HCT116 (cell line): ENCODE results near the gene HNRNPH1. TPM values are rescaled to one million over a fixed set of nuclear protein-coding genes. Genes with fewer than 3 reads are reported as not detected.

Experiments
- ATAC-seq: fragments of 200-7000 bp; cut with Tn5 transposase; 2 replicates; pipeline ENCODE4 v1.9.1; 2020; ENCODE audit warnings: mild to moderate bottlenecking, moderate library complexity
- BruUV-seq: library from RNA; stranded (reverse); fragments of 400-500 nt; replicated peaks from 2 replicates; lab custom pipeline; 2021; lab: Mats Ljungman, UMichigan
- CTCF ChIA-PET: fragments of 300-600 bp; sonication (Branson Sonifier 250); formaldehyde crosslinking; loops from one replicate; lab custom pipeline; 2021; ENCODE audit warnings: antibody characterized with exemption; lab: Charles Lee
- POLR2A ChIA-PET: fragments of 300-600, 350-600 bp; sonication (Branson Sonifier 250); formaldehyde crosslinking; loops from one replicate; lab custom pipeline; 2021; ENCODE audit warnings: antibody characterized with exemption; lab: Charles Lee
- RAD21 ChIA-PET, 2 experiments: fragments of 300-600 bp; sonication (Branson Sonifier 250); formaldehyde crosslinking; loops; one replicate each; lab custom pipeline; 2023; ENCODE audit warnings: low total read pairs in 2 of 2; ENCODE audit not compliant: uncharacterized antibody in 2 of 2, unreplicated experiment in 2 of 2, low non-redundant PET in 1 of 2; lab: Charles Lee
- DNase-seq: peaks from one replicate; pipeline ENCODE4 v3.0.0-alpha.2; 2010; ENCODE audit warnings: low read depth, low spot score
- H2AFZ ChIP-seq: fragments of 200-600 bp; shearing (Covaris generic), sonication (generic); 2 replicates; pipeline ENCODE4 v1.6.1; 2017; ENCODE audit warnings: low read depth, mixed run types, mixed read lengths, antibody characterized with exemption, low read length; ENCODE audit not compliant: poor library complexity, severe bottlenecking
- H3K27ac ChIP-seq: 2 replicates; pipeline ENCODE4 v1.5.1; 2012; ENCODE audit warnings: low read depth, low read length
- H3K27me3 ChIP-seq: fragments of 200-600 bp; sonication (generic); 2 replicates; pipeline ENCODE4 v1.6.1; 2016; ENCODE audit warnings: mixed run types, low read length, mixed read lengths; ENCODE audit not compliant: insufficient read depth
- H3K36me3 ChIP-seq, 2 experiments: fragments of 200-500 bp in 1 of 2; fragments of 200-600 bp in 1 of 2; sonication (Bioruptor generic) in 1 of 2; sonication (generic) in 1 of 2; 2 replicates each; pipeline versions ENCODE4 v1.5.1 to v1.6.1; 2014 to 2016; ENCODE audit warnings: low read length in 2 of 2, inconsistent platforms in 1 of 2, mixed read lengths in 1 of 2, mixed run types in 1 of 2; ENCODE audit not compliant: insufficient read depth in 2 of 2, control insufficient read depth in 1 of 2
- H3K4me1 ChIP-seq, 2 experiments: fragments of 200-600 bp in 1 of 2; sonication (generic) in 1 of 2; 2 replicates each; pipeline versions ENCODE4 v1.5.1 to v1.6.1; 2012 to 2017; ENCODE audit warnings: low read length in 2 of 2, inconsistent platforms in 1 of 2, mild to moderate bottlenecking in 1 of 2, mixed read lengths in 1 of 2, mixed run types in 1 of 2, moderate library complexity in 1 of 2; ENCODE audit not compliant: insufficient read depth in 2 of 2, control insufficient read depth in 1 of 2
- H3K4me2 ChIP-seq: fragments of 200-600 bp; sonication (generic); 2 replicates; pipeline ENCODE4 v1.6.1; 2017; ENCODE audit warnings: mixed run types, low read length, mixed read lengths
- H3K4me3 ChIP-seq, 2 experiments: fragments of 200-600 bp in 1 of 2; sonication (generic) in 1 of 2; replicated peaks in 1 of 2; 2 replicates each; pipeline ENCODE4 v1.5.1; 2011 to 2016; ENCODE audit warnings: low read length in 2 of 2, control low read depth in 1 of 2, low read depth in 1 of 2, mild to moderate bottlenecking in 1 of 2, mixed read lengths in 1 of 2, mixed run types in 1 of 2
- H3K79me2 ChIP-seq: fragments of 200-600 bp; sonication (generic); 2 replicates; pipeline ENCODE4 v1.6.1; 2017; ENCODE audit warnings: mild to moderate bottlenecking, mixed run types, low read length, moderate library complexity, mixed read lengths; ENCODE audit not compliant: insufficient read depth
- H3K9ac ChIP-seq: fragments of 200-600 bp; sonication (generic); 2 replicates; pipeline ENCODE4 v1.6.1; 2016; ENCODE audit warnings: low read length, mixed read lengths
- H3K9me2 ChIP-seq: fragments of 200-600 bp; sonication (generic), shearing (Covaris generic); 2 replicates; pipeline ENCODE4 v1.6.1; 2017; ENCODE audit warnings: mixed run types, mild to moderate bottlenecking, moderate library complexity; ENCODE audit not compliant: insufficient read depth
- H3K9me3 ChIP-seq, 2 experiments: fragments of 200-500 bp in 1 of 2; fragments of 200-600 bp in 1 of 2; sonication (Bioruptor generic) in 1 of 2; sonication (generic) in 1 of 2; 2 replicates each; pipeline ENCODE4 v1.6.1; 2014 to 2017; ENCODE audit warnings: low read length in 2 of 2, mixed read lengths in 2 of 2, inconsistent platforms in 1 of 2, low read depth in 1 of 2, mild to moderate bottlenecking in 1 of 2, mixed run types in 1 of 2, moderate library complexity in 1 of 2; ENCODE audit not compliant: control insufficient read depth in 1 of 2, insufficient read depth in 1 of 2
- H4K20me1 ChIP-seq: fragments of 200-600 bp; sonication (generic), shearing (Covaris generic); 2 replicates; pipeline ENCODE4 v1.6.1; 2017; ENCODE audit warnings: mixed run types, mild to moderate bottlenecking, moderate library complexity; ENCODE audit not compliant: insufficient read depth
- EGR1 ChIP-seq: IDR thresholded peaks from 2 replicates; pipeline ENCODE4 v1.6.1; 2012; ENCODE audit warnings: low read depth
- EZH2 ChIP-seq: fragments of 200-600 bp; sonication (generic); IDR thresholded peaks from 2 replicates; pipeline ENCODE4 v1.6.1; 2017; ENCODE audit warnings: antibody characterized with exemption, mixed run types
- EZH2phosphoT487 ChIP-seq: fragments of 200-600 bp; IDR thresholded peaks from 2 replicates; pipeline ENCODE4 v1.6.1; 2018; ENCODE audit warnings: antibody characterized with exemption, borderline replicate concordance
- JUND ChIP-seq: IDR thresholded peaks from 2 replicates; pipeline ENCODE4 v1.6.1; 2012
- SIN3A ChIP-seq: IDR thresholded peaks from 2 replicates; pipeline ENCODE4 v1.6.1; 2012; ENCODE audit warnings: low read depth
- SRF ChIP-seq: IDR thresholded peaks from 2 replicates; pipeline ENCODE4 v1.6.1; 2012; ENCODE audit warnings: low read depth
- TCF7L2 ChIP-seq: IDR thresholded peaks from 2 replicates; pipeline ENCODE4 v1.7.0; 2011; ENCODE audit warnings: borderline replicate concordance, inconsistent platforms; ENCODE audit not compliant: insufficient read depth, insufficient read length; ENCODE audit errors: extremely low read depth
- ZNF274 ChIP-seq: fragments of 200-500 bp; sonication (Bioruptor generic); IDR thresholded peaks from 2 replicates; pipeline ENCODE4 v1.6.1; 2014; ENCODE audit warnings: mild to moderate bottlenecking, low read depth, low read length, inconsistent platforms
- intact Hi-C: fragments of 100-400 bp; cut with micrococcal nuclease; formaldehyde crosslinking; loops from 2 replicates; pipeline ENCODE4 v1.10.0; 2022
- total RNA-seq: library from RNA; stranded (reverse); gene quantifications from one replicate; pipeline ENCODE4 v1.2.1, GENCODE V29; 2021; ENCODE audit not compliant: unreplicated experiment
- TF ChIP-seq, protein P1 (sequence below), 3 experiments: fragments of 200-600 bp in 1 of 3; sonication (generic) in 1 of 3; IDR thresholded peaks in 2 of 3; conservative IDR thresholded peaks in 1 of 3; 2 replicates each; pipeline ENCODE4 v1.5.1; 2012 to 2017; ENCODE audit warnings: low read depth in 2 of 3, low read length in 2 of 3, antibody characterized with exemption in 1 of 3, borderline replicate concordance in 1 of 3, control low read depth in 1 of 3, mild to moderate bottlenecking in 1 of 3, mixed read lengths in 1 of 3, mixed run types in 1 of 3, moderate library complexity in 1 of 3; ENCODE audit not compliant: insufficient read depth in 1 of 3
- TF ChIP-seq, protein P2 (sequence below): IDR thresholded peaks from 2 replicates; pipeline ENCODE4 v1.6.1; 2012; ENCODE audit warnings: low read depth
- TF ChIP-seq, protein P3 (sequence below): IDR thresholded peaks from 2 replicates; pipeline ENCODE4 v1.6.1; 2011; ENCODE audit warnings: mild to moderate bottlenecking, low read length, moderate library complexity; ENCODE audit not compliant: insufficient replicate concordance; ENCODE audit errors: extremely low read depth
- TF ChIP-seq, protein P4 (sequence below): IDR thresholded peaks from 2 replicates; pipeline ENCODE4 v1.6.1; 2012

Gene HNRNPH1
- total RNA-seq, 1 experiment from 2014 or later = 788 TPM

DNA sequence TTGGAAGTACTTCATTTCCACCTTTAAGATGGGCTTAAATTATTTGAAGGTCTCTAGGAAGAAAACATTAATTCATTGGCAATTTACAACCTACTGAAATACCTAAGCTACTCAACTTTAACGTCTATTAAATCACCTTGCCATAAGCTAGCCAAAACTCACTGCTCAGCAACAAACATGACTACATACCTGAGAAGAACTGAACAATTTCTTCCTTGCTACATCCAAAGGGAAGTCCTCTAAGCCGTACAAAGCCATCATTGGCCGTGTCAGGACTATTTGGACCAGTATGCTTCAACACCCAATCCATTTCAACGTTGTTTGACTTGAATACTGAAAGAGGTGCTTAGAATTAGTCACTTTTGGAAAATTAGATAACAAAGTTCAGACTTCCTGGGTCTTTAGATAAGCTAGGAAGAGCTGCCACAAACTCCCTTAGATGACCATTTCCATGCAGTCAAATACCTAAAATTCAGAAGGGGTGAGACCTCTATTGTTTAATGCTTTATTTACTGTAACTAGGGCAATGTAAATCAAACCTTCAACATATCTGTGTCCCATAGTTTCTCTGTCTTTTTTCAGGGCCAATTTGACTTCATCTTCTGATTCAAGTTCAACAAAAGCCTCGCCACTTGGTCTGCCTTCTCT lies 2.6 kb downstream of the HNRNPH1 start (continued):
- TF ChIP-seq, protein P1, sequence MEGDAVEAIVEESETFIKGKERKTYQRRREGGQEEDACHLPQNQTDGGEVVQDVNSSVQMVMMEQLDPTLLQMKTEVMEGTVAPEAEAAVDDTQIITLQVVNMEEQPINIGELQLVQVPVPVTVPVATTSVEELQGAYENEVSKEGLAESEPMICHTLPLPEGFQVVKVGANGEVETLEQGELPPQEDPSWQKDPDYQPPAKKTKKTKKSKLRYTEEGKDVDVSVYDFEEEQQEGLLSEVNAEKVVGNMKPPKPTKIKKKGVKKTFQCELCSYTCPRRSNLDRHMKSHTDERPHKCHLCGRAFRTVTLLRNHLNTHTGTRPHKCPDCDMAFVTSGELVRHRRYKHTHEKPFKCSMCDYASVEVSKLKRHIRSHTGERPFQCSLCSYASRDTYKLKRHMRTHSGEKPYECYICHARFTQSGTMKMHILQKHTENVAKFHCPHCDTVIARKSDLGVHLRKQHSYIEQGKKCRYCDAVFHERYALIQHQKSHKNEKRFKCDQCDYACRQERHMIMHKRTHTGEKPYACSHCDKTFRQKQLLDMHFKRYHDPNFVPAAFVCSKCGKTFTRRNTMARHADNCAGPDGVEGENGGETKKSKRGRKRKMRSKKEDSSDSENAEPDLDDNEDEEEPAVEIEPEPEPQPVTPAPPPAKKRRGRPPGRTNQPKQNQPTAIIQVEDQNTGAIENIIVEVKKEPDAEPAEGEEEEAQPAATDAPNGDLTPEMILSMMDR (IDR thresholded peaks at IDR 0.05 in 2 of 3, conservative IDR thresholded peaks at IDR 0.05 in 1 of 3; ENCODE audit: borderline replicate concordance in 1 of 3, insufficient read depth in 1 of 3, low read depth in 2 of 3, low read length in 2 of 3) = no peak
- TF ChIP-seq EGR1 (no peak), ZNF274 (no peak), TCF7L2 (no peak), EZH2 (no peak), JUND (no peak)
- TF ChIP-seq, protein P2, sequence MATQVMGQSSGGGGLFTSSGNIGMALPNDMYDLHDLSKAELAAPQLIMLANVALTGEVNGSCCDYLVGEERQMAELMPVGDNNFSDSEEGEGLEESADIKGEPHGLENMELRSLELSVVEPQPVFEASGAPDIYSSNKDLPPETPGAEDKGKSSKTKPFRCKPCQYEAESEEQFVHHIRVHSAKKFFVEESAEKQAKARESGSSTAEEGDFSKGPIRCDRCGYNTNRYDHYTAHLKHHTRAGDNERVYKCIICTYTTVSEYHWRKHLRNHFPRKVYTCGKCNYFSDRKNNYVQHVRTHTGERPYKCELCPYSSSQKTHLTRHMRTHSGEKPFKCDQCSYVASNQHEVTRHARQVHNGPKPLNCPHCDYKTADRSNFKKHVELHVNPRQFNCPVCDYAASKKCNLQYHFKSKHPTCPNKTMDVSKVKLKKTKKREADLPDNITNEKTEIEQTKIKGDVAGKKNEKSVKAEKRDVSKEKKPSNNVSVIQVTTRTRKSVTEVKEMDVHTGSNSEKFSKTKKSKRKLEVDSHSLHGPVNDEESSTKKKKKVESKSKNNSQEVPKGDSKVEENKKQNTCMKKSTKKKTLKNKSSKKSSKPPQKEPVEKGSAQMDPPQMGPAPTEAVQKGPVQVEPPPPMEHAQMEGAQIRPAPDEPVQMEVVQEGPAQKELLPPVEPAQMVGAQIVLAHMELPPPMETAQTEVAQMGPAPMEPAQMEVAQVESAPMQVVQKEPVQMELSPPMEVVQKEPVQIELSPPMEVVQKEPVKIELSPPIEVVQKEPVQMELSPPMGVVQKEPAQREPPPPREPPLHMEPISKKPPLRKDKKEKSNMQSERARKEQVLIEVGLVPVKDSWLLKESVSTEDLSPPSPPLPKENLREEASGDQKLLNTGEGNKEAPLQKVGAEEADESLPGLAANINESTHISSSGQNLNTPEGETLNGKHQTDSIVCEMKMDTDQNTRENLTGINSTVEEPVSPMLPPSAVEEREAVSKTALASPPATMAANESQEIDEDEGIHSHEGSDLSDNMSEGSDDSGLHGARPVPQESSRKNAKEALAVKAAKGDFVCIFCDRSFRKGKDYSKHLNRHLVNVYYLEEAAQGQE = no peak

DNA sequence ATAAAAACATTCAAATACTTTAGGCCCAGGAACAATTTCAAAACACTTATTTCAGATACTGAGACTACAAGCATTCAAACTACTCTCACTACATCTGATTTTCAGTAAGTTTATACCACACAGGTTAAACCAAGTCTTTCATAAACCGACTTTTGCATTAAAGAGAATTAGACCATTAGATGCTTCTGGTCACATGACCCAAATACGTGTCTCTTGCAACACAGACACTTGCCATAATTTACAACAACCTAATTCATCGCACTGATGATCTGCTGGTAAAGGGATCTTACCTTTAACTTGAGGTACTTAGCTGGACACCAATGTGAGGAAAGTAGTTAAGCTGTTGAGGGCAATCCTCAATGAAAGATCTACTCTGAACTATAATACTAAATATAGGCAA lies 3.2 kb downstream of the HNRNPH1 start:
- Histone ChIP-seq H3K9ac (no peak overlapping the region), H3K79me2 (peaks cover 81% of the 10 kb centered on the region), H2AFZ (no peak overlapping the region), H3K4me1 (peaks cover 16 to 31% of the 10 kb centered on the region in 2 experiments), H4K20me1 (peaks cover 71% of the 10 kb centered on the region), H3K4me2 (no peak overlapping the region), H3K9me2 (no peaks in the 10 kb centered on the region), H3K27ac (no peak overlapping the region), H3K36me3 (peaks cover 64 to 70% of the 10 kb centered on the region in 2 experiments), H3K9me3 (no peaks in the 10 kb centered on the region), H3K4me3 (no peak overlapping the region), H3K27me3 (no peaks in the 10 kb centered on the region)
- ATAC-seq (no peak), DNase-seq (no peak)
- BruUV-seq = no TSS peak
- RAD21 ChIA-PET = no interaction called here
- intact Hi-C loops = loop anchor here (5.0 kb wide), 2 partner anchors 47 to 63 kb away; no protein-coding TSS in a partner anchor
- POLR2A ChIA-PET = interaction anchor here (1.6 kb wide), 1 partner anchor 9 kb away, joined by 3 read pairs; no protein-coding TSS in a partner anchor
- CTCF ChIA-PET = no interaction called here
- TF ChIP-seq, protein P3, sequence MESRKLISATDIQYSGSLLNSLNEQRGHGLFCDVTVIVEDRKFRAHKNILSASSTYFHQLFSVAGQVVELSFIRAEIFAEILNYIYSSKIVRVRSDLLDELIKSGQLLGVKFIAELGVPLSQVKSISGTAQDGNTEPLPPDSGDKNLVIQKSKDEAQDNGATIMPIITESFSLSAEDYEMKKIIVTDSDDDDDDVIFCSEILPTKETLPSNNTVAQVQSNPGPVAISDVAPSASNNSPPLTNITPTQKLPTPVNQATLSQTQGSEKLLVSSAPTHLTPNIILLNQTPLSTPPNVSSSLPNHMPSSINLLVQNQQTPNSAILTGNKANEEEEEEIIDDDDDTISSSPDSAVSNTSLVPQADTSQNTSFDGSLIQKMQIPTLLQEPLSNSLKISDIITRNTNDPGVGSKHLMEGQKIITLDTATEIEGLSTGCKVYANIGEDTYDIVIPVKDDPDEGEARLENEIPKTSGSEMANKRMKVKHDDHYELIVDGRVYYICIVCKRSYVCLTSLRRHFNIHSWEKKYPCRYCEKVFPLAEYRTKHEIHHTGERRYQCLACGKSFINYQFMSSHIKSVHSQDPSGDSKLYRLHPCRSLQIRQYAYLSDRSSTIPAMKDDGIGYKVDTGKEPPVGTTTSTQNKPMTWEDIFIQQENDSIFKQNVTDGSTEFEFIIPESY = no peak
- no peak for TF ChIP-seq SIN3A
- no peak for TF ChIP-seq EZH2phosphoT487
- TF ChIP-seq TCF7L2 = no peak
- no peak for TF ChIP-seq SRF
- TF ChIP-seq, protein P1 (IDR thresholded peaks at IDR 0.05 in 2 of 3, conservative IDR thresholded peaks at IDR 0.05 in 1 of 3; ENCODE audit: borderline replicate concordance in 1 of 3, insufficient read depth in 1 of 3, low read depth in 2 of 3, low read length in 2 of 3) = no peak
- TF ChIP-seq, protein P4, sequence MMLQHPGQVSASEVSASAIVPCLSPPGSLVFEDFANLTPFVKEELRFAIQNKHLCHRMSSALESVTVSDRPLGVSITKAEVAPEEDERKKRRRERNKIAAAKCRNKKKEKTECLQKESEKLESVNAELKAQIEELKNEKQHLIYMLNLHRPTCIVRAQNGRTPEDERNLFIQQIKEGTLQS = no peak
